ENCODE data around the gene SLC45A3. TPM values are rescaled to one million over a fixed set of nuclear protein-coding genes. Genes with fewer than 3 reads are reported as not detected.

Gene SLC45A3
- total RNA-seq, 1 donor from 2014 or later = 8.4 TPM

GRCh38 chr1:205706601-205707502, 26.5 kb upstream of the SLC45A3 start:
- Mint-ChIP-seq H3K9me3 (ENCODE audit: low read depth) (no peaks in the 10 kb centered on the region), H3K27ac (peak overlapping the region; percentile 5), H3K4me1 (ENCODE audit: low read depth) (peaks cover 35% of the 10 kb centered on the region), H3K4me3 (ENCODE audit: low read depth) (no peak overlapping the region), H3K36me3 (ENCODE audit: insufficient read depth) (peaks cover 12% of the 10 kb centered on the region), H3K27me3 (no peaks in the 10 kb centered on the region)
- no peak for TF ChIP-seq CTCF (IDR thresholded peaks at IDR 0.05; ENCODE audit: unreplicated experiment)
- no peak for DNase-seq (ENCODE audit: low spot score, unreplicated experiment)

- no peak for DNase-seq (ENCODE audit: low spot score, unreplicated experiment)
- no peaks in the 10 kb centered on the region for H3K27me3 Mint-ChIP-seq
- H3K27ac Mint-ChIP-seq = no peak overlapping the region
- H3K4me3 Mint-ChIP-seq (ENCODE audit: low read depth) = no peak overlapping the region
- no peaks in the 10 kb centered on the region for H3K9me3 Mint-ChIP-seq (ENCODE audit: low read depth)
- TF ChIP-seq CTCF (IDR thresholded peaks at IDR 0.05; ENCODE audit: unreplicated experiment) = no peak
- peaks cover 30% of the 10 kb centered on the region for H3K4me1 Mint-ChIP-seq (ENCODE audit: low read depth)
- peaks cover 16% of the 10 kb centered on the region for H3K36me3 Mint-ChIP-seq (ENCODE audit: insufficient read depth)
Observed at GRCh38 chr1:205704903-205705302, 24.6 kb upstream of the SLC45A3 start.

GRCh38 chr1:205703072-205703471, 22.8 kb upstream of the SLC45A3 start:
- Mint-ChIP-seq H3K27ac (peak overlapping the region; percentile 13), H3K36me3 (ENCODE audit: insufficient read depth) (peaks cover 16% of the 10 kb centered on the region), H3K9me3 (ENCODE audit: low read depth) (no peaks in the 10 kb centered on the region)

GRCh38 chr1:205701891-205702290, 21.6 kb upstream of the SLC45A3 start:
- Mint-ChIP-seq H3K36me3 (ENCODE audit: insufficient read depth) (peaks cover 14% of the 10 kb centered on the region), H3K27ac (no peak overlapping the region), H3K27me3 (no peaks in the 10 kb centered on the region), H3K4me1 (ENCODE audit: low read depth) (peaks cover 31% of the 10 kb centered on the region), H3K4me3 (ENCODE audit: low read depth) (no peak overlapping the region), H3K9me3 (ENCODE audit: low read depth) (no peaks in the 10 kb centered on the region)
- TF ChIP-seq CTCF (IDR thresholded peaks at IDR 0.05; ENCODE audit: unreplicated experiment) = no peak
- DNase-seq (ENCODE audit: low spot score, unreplicated experiment) = no peak

More at GRCh38 chr1:205703072-205703471, 22.8 kb upstream of the SLC45A3 start:
- Mint-ChIP-seq H3K27me3 (no peaks in the 10 kb centered on the region), H3K4me1 (ENCODE audit: low read depth) (peaks cover 30% of the 10 kb centered on the region), H3K4me3 (ENCODE audit: low read depth) (peak overlapping the region; percentile 32)
- TF ChIP-seq CTCF (IDR thresholded peaks at IDR 0.05; ENCODE audit: unreplicated experiment) = no peak
- no peak for DNase-seq (ENCODE audit: low spot score, unreplicated experiment)

- no peak for DNase-seq (ENCODE audit: low spot score, unreplicated experiment)
- H3K27ac Mint-ChIP-seq = no peak overlapping the region
- no peak overlapping the region for H3K4me3 Mint-ChIP-seq (ENCODE audit: low read depth)
- H3K27me3 Mint-ChIP-seq = no peaks in the 10 kb centered on the region
- no peaks in the 10 kb centered on the region for H3K9me3 Mint-ChIP-seq (ENCODE audit: low read depth)
- H3K36me3 Mint-ChIP-seq (ENCODE audit: insufficient read depth) = peaks cover 10% of the 10 kb centered on the region
- peaks cover 29% of the 10 kb centered on the region for H3K4me1 Mint-ChIP-seq (ENCODE audit: low read depth)
- no peak for TF ChIP-seq CTCF (IDR thresholded peaks at IDR 0.05; ENCODE audit: unreplicated experiment)
Observed at GRCh38 chr1:205701420-205701819, 21.1 kb upstream of the SLC45A3 start.

Data from progenitor cell of endocrine pancreas (in vitro differentiated cells).